Central memory CD8-positive, alpha-beta T cell (primary cell): ENCODE data around the gene ZNF423.

Experiments used
- ATAC-seq: fragments of 150-1000 bp; cut with Tn5 transposase; replicated peaks from 2 replicates; pipeline ENCODE4 v1.10.0; 2022; ENCODE audit warnings: mild to moderate bottlenecking, moderate FRiP score, moderate number of reproducible peaks; ENCODE audit not compliant: poor library complexity, severe bottlenecking; ENCODE audit errors: extremely low read depth
- DNase-seq, 2 donors: peaks; one replicate each; pipeline ENCODE4 v3.0.0; 2021; ENCODE audit warnings: low spot score in 2 of 2
- H3K27ac Mint-ChIP-seq: one replicate; pipeline ENCODE4 v1.8.0; 2022; ENCODE audit warnings: low read depth, mild to moderate bottlenecking, moderate library complexity, mixed read lengths
- H3K27me3 Mint-ChIP-seq: one replicate; pipeline ENCODE4 v1.8.0; 2022; ENCODE audit warnings: mixed read lengths
- H3K36me3 Mint-ChIP-seq: one replicate; pipeline ENCODE4 v1.8.0; 2022; ENCODE audit warnings: mild to moderate bottlenecking, moderate library complexity, mixed read lengths; ENCODE audit not compliant: insufficient read depth
- H3K4me1 Mint-ChIP-seq: one replicate; pipeline ENCODE4 v1.8.0; 2022; ENCODE audit warnings: mixed read lengths
- H3K4me3 Mint-ChIP-seq: one replicate; pipeline ENCODE4 v1.8.0; 2022; ENCODE audit warnings: mild to moderate bottlenecking, moderate library complexity, mixed read lengths
- H3K9me3 Mint-ChIP-seq: one replicate; pipeline ENCODE4 v1.8.0; 2022; ENCODE audit warnings: mixed read lengths

ZNF423 gene

DNA sequence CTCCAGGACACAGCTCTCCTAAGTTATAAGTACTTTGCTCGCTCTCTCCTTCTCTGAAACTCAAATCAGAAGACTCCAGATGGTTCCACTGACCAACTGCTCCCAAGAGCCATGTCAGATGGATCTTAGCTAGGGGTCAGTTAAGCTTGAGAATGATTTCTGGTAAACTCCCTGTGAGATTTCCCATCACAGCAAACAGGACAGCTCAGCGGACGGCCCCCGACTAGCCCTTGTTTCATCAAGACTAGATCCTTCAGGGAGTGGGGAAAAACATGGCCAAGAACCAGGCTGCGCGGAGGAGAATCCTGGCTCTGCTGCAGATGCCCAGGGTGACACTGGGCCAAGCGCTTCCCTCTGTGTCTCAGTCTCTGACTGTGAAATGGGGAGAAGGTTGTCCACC, 322.5 kb downstream of the ZNF423 start:
- H3K36me3 Mint-ChIP-seq = no peaks in the 10 kb centered on the region

DNA sequence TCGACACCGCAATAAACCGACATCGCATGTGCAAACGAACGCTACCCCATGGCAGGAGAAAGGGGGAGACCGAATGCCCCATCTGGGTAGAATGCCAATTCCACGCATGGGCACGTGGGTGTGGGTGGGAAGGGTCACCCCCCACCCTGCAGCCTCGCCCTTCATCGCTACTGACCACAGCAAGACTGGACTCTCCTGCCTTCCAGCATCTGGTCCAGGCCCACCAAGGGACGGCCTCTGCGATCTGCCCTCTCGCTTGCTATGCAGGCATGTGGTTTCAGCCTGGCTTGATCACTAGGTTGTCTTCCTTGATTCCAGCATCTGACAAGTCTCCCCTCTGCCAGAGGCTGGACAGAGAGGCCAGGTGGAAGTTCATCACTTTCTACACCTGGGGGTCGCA, 323.0 kb downstream of the ZNF423 start:
- H3K27me3 Mint-ChIP-seq = peaks cover 17% of the 10 kb centered on the region

More for the DNA sequence above, 322.5 kb downstream of the ZNF423 start:
- no peak overlapping the region for H3K4me3 Mint-ChIP-seq
- H3K4me1 Mint-ChIP-seq = peaks cover under 1% of the 10 kb centered on the region
- no peaks in the 10 kb centered on the region for H3K9me3 Mint-ChIP-seq
- ATAC-seq (no peak), DNase-seq (no peak)
- H3K27ac Mint-ChIP-seq = peak overlapping the region; percentile 67
- H3K27me3 Mint-ChIP-seq = peaks cover 17% of the 10 kb centered on the region

DNA sequence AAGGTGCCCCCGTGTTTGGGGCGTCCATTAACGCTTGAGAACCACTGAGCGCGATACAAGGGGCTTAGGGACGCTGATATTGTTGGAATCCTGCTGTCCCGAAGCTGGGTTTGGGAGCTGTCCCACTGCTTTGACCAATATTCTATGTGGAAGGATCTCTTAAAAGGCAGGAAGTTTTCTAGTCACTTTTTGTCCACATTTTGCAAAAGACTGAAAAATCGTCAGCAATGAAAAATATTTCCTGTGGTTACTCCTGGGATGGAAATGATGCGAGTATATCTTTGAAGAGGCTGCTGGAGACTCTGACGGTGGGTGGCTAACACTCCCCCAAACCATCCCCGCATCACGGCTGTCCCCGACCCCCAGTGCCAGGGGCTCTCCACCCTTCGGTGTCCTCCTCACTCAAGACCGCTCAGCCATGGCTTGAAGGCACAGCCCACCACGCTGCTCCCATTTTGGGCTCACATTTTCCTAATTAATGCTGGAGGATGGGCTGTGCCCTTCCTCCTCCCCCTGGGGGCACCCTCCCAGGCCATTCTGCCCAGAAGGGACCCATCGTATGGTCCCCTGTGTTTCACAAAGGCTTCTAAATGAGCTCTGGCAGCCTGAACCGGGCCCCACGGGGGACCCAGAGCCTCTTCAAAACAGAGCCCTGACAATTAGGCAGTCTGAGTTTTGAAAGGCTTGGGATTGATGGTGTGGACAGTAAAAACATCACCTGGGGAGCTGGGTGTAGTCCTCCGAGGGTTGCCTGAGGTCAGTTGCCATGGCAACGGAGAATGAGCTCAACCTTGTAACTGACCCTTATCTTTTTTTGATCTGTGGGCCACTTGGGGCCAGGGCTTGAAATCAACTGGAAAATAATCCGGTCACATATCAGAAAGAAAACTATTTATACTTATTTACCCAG, 323.7 kb downstream of the ZNF423 start:
- H3K36me3 Mint-ChIP-seq = no peaks in the 10 kb centered on the region
- ATAC-seq (no peak), DNase-seq (no peak)
- no peaks in the 10 kb centered on the region for H3K9me3 Mint-ChIP-seq
- H3K4me3 Mint-ChIP-seq = no peak overlapping the region
- peaks cover 6% of the 10 kb centered on the region for H3K4me1 Mint-ChIP-seq
- H3K27me3 Mint-ChIP-seq = peaks cover 17% of the 10 kb centered on the region
- H3K27ac Mint-ChIP-seq = no peak overlapping the region

More for the DNA sequence above, 323.0 kb downstream of the ZNF423 start:
- no peak overlapping the region for H3K27ac Mint-ChIP-seq
- ATAC-seq (no peak), DNase-seq (no peak)
- peaks cover 6% of the 10 kb centered on the region for H3K4me1 Mint-ChIP-seq
- H3K4me3 Mint-ChIP-seq = no peak overlapping the region
- H3K36me3 Mint-ChIP-seq = no peaks in the 10 kb centered on the region
- no peaks in the 10 kb centered on the region for H3K9me3 Mint-ChIP-seq

DNA sequence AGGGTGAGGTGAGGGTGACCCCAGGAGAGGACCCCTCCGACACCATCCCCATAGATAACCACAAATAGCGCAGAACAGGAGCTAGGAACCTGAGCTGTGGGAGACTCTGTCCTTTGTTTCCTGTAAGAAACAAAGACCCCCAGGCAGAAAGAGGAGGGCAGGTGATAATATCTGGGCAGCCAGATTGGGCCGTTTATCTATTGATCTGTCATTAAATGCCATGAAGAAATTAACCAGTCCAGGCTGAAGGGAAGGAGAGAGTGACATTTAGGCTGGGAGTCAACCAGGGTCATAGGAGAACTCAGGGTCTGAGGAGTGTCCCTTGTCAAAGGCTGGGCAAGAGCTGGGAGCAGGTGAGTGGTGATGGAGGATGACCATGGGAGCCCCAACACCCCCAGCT, 324.5 kb downstream of the ZNF423 start:
- peaks cover 17% of the 10 kb centered on the region for H3K27me3 Mint-ChIP-seq
- ATAC-seq (no peak), DNase-seq (no peak)
- H3K36me3 Mint-ChIP-seq = no peaks in the 10 kb centered on the region
- no peak overlapping the region for H3K27ac Mint-ChIP-seq
- H3K4me3 Mint-ChIP-seq = no peak overlapping the region
- no peaks in the 10 kb centered on the region for H3K9me3 Mint-ChIP-seq
- H3K4me1 Mint-ChIP-seq = peaks cover 6% of the 10 kb centered on the region

DNA sequence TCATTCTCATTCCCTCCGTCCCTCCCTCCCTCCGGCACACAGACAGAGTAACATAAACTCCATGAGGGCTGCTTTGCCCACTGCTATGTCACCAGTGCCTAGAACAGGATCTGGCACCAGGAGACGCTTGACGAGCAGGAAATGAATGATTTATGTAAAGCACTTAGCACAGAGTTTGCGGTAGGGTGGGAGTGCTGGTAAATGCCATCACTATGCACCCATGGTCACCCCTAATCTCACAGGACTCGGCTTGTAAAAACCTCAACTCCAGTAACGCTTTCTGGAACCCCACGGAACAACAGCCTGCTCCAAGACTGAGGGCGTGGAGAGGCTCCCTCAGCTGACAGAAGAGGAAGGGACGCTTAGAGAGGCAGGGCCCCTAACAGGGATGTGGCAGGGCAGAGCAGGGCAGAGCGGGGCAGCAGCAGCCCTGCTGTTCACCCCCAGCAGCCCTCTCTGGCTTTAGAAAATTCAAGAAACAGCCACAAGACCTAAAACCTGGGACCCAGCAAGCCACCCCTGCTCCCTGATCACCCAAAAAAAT, 325.4 kb downstream of the ZNF423 start:
- Mint-ChIP-seq H3K4me1 (peaks cover 6% of the 10 kb centered on the region), H3K9me3 (no peaks in the 10 kb centered on the region), H3K4me3 (no peak overlapping the region), H3K27ac (no peak overlapping the region), H3K36me3 (no peaks in the 10 kb centered on the region), H3K27me3 (peaks cover 17% of the 10 kb centered on the region)
- ATAC-seq (no peak), DNase-seq (no peak)

DNA sequence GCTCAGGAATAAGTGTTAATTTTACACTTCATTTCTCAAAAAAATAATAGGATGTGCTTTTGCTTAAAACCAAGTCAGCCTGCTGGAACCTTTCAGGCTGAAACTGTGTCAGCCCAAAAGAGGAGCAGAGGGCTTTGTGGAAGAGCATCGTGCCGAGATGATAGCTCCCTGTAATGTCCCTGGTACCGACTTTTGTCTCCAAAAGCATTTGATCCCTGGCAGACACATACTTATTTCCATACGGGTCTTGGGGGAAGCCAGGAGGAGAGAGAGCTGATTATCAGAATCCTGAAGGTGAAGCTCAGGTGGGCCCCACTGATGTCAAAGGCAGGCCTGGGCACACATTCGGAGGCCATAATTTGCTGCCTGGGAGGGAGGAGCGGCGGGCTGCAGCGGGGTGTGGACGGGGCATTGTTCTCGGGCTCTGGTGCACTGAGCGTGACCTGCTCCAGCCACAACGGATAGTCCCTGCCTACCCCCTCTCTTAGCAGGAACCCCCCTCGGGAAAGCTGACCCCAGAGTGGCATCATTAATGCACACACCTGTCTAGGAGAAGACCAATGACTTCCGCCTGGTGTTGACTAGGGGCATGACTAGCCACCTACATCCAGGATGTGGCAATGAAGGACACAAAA, 326.4 kb downstream of the ZNF423 start:
- Mint-ChIP-seq H3K4me1 (peaks cover 6% of the 10 kb centered on the region), H3K27me3 (peaks cover 17% of the 10 kb centered on the region), H3K9me3 (no peaks in the 10 kb centered on the region), H3K4me3 (no peak overlapping the region), H3K27ac (no peak overlapping the region), H3K36me3 (no peaks in the 10 kb centered on the region)
- DNase-seq (no peak), ATAC-seq (no peak)

DNA sequence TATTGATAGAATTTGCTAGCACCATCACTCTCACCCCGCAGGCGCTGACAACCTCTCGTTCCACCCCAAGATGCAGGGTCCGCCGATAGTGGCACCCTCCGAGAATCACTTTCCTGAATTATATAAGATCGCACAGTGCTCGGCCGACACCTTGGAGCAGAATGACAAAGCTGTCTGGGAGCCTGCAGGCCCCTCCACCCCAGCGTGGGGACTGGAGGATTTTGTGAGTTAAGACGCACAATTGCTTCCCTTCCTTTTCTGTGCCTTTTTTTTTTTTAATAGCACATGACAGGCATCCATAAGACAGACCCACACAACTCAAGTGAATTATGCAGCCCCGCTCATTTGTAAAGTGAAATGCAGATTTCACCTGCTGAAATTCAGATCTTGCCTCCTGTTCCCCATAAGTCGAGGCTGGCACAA, 327.0 kb downstream of the ZNF423 start:
- Mint-ChIP-seq H3K27me3 (peaks cover 17% of the 10 kb centered on the region), H3K36me3 (no peaks in the 10 kb centered on the region), H3K4me3 (no peak overlapping the region), H3K27ac (no peak overlapping the region), H3K4me1 (peaks cover 6% of the 10 kb centered on the region), H3K9me3 (no peaks in the 10 kb centered on the region)
- DNase-seq (no peak), ATAC-seq (no peak)

DNA sequence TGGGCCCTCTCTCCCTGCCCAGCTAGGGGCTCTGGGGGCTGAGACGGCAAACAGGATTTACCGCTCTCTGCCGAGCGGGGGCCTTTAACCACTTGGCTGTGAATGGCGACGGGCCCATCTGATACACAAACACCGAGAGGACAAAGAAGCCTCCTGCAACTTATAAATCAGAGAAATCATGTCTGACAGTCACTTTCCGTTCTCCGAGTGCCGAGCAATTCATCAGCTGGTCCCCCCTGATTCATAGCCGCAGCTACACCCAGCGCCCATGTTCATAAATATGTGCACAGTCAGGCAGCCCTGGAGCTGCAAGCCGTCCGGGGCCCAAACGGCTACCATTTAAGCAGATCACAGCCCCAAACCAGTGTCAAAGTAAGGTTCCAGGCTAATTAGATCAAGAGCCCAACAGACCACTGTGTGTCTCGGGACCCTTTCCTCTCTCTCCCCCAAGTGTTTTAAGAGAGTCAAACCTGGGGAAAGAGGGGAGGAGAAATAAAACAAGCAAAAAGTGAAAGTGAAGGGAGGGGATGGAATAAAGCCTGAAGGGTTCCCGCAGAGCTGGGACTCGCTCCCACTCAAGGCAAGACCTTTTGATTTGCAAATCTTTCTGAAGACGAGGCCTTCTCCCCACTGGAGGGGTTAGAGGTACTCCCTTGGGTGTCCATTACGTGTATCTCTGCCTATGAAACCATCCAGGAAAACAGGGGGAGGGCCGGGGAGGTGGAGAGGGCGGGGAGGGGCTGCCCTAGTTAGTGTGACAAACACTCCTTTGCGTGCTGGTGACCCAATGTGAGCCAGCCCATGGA, 327.6 kb downstream of the ZNF423 start:
- no peaks in the 10 kb centered on the region for H3K36me3 Mint-ChIP-seq
- H3K4me3 Mint-ChIP-seq = peak overlapping the region; percentile 55
- no peaks in the 10 kb centered on the region for H3K9me3 Mint-ChIP-seq
- ATAC-seq (peak; percentile 24), DNase-seq (no peak)
- no peak overlapping the region for H3K27ac Mint-ChIP-seq
- peaks cover 6% of the 10 kb centered on the region for H3K4me1 Mint-ChIP-seq
- peaks cover 17% of the 10 kb centered on the region for H3K27me3 Mint-ChIP-seq

DNA sequence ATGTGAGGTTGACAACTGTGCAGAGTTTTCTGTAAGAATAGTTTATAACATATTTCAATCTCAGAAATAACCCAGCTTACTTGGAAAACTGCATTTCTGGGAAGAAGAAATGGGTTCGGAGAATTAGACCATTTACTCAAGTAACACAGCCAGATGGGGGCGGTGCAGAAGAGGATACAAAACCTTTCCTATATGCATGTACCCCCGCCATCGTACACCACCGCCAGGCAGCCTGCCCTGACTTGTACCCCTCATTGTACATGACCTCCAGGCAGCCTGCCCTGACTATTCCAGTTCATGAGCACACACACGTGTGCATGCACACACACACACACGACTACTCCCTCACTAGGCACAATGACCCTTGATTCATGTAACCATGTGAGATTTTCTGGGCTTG, 328.3 kb downstream of the ZNF423 start:
- Mint-ChIP-seq H3K9me3 (no peaks in the 10 kb centered on the region), H3K27ac (no peak overlapping the region), H3K4me3 (peak overlapping the region; percentile 55), H3K36me3 (peaks cover 1% of the 10 kb centered on the region), H3K4me1 (peaks cover 6% of the 10 kb centered on the region), H3K27me3 (peaks cover 17% of the 10 kb centered on the region)
- ATAC-seq (no peak), DNase-seq (no peak)

DNA sequence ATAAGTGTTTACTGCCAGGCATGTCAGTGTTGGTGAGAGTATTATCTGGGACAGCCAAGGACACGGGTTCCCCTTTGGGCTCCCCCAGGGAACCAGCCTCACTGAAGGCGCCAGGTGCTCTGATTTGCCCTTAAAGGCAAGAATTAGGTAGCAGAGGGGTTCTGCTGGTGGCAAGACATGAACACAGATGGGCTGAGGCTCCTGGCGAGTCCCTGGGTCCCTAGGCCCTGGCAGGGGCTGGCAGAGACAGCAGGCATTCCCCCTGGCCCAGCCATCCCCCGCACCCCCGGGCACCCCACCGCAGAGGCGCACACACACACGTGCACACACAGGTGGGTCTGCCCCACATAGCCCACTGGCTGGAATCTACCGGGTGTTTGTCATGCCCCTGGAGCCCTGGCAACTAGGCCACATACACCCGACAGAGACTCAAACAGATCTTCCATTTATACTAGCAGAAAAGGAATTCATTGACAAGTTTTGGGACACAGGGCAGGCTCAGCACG, 329.0 kb downstream of the ZNF423 start:
- peaks cover 1% of the 10 kb centered on the region for H3K36me3 Mint-ChIP-seq
- peaks cover 6% of the 10 kb centered on the region for H3K4me1 Mint-ChIP-seq
- DNase-seq (no peak), ATAC-seq (no peak)
- H3K27me3 Mint-ChIP-seq = peaks cover 17% of the 10 kb centered on the region
- no peak overlapping the region for H3K27ac Mint-ChIP-seq
- no peak overlapping the region for H3K4me3 Mint-ChIP-seq
- H3K9me3 Mint-ChIP-seq = no peaks in the 10 kb centered on the region

DNA sequence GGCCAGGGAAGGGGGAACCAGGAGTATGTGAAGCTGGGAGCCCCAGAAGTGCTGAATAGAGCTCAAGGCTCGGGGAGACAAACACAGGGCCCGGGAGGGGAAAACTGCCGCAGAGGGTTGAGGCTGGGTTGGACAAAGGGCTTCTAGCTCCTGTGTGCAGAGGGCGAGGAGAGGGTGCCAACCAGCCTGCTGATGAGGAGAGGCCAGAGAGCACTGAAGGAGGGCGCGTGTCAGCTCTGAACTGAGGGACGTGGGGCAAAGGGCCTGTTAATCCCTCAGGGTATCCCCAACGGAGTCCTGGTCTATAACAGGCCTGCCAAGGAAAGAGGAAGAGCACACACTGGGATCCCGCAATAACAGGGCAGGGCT, 331.0 kb downstream of the ZNF423 start:
- no peak overlapping the region for H3K4me3 Mint-ChIP-seq
- H3K9me3 Mint-ChIP-seq = no peaks in the 10 kb centered on the region
- no peak for ATAC-seq
- no peak overlapping the region for H3K27ac Mint-ChIP-seq
- H3K36me3 Mint-ChIP-seq = peaks cover 2% of the 10 kb centered on the region
- DNase-seq = no peak
- H3K27me3 Mint-ChIP-seq = no peaks in the 10 kb centered on the region
- H3K4me1 Mint-ChIP-seq = peaks cover 6% of the 10 kb centered on the region

DNA sequence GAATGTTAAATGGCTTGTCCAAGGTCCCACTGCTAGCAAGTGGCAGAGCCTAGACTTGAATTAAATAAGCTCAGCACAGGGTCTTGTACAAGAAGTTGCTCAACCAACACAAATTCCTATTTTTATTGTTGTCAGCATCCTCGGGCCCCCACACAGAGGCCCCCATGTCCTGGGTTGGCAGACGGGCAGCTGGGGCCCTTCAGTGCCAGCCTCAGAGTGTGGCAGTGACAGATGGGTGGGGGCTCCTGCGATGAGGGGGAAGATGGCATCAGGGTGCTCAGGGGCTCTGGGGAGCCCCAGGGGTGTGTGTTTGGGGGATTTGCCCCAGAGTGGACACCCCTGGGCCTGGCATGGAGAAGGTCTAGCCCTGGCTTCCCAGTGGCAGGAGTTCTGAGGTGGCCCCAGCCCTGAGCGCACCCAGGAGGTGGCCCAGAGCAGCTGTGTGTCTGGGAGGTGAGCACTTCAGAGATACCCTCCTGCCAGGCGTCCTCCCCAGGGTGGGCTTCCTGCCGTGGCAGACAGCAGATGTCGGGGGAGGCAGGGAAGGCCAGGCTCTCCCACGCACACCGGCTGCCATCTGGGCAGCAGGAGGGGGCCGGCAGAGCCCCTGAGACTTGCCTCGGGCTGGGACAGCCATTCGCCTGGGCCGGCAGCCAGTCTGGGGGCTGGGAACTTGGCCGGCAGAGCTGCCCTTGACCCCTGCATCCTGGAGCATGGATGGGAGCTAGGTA, 331.5 kb downstream of the ZNF423 start:
- DNase-seq = no peak
- Mint-ChIP-seq H3K4me1 (peaks cover 6% of the 10 kb centered on the region), H3K9me3 (no peaks in the 10 kb centered on the region), H3K27ac (no peak overlapping the region), H3K4me3 (no peak overlapping the region), H3K36me3 (peaks cover 4% of the 10 kb centered on the region), H3K27me3 (no peaks in the 10 kb centered on the region)
- ATAC-seq = no peak
